A549 (cell line): Measurements from ENCODE around the gene GPR4. TPM values are rescaled to one million over a fixed set of nuclear protein-coding genes. Genes with fewer than 3 reads are reported as not detected.

Experiments used
- ATAC-seq, 2 experiments: fragments of 200-7000 bp in 1 of 2; fragments of >200 bp in 1 of 2; cut with Nextera tagmentation in 1 of 2; cut with Tn5 transposase in 1 of 2; 3 replicates each; pipeline versions ENCODE4 v1.8.0 to v1.9.1; 2018 to 2020; ENCODE audit warnings: mild to moderate bottlenecking in 1 of 2, moderate library complexity in 1 of 2
- CTCF ChIA-PET: fragments of 300-600 bp; sonication (Branson Sonifier 250); formaldehyde crosslinking; extraction: SDS; loops from one replicate; lab custom pipeline; 2021; ENCODE audit warnings: antibody characterized with exemption, inconsistent platforms; lab: Yijun Ruan, JAX
- POLR2A ChIA-PET: fragments of 350-600 bp; formaldehyde crosslinking; extraction: SDS; loops from one replicate; lab custom pipeline; 2021; ENCODE audit warnings: antibody characterized with exemption, inconsistent platforms; lab: Yijun Ruan, JAX
- DNase-seq, 2 experiments: peaks; one replicate each; pipeline versions ENCODE4 v3.0.0 to v3.0.0-alpha.2; 2011 to 2016; ENCODE audit warnings: low read depth in 1 of 2, low spot score in 1 of 2
- FAIRE-seq: peaks from 2 replicates; lab custom pipeline; 2011; peaks lifted over from hg19 to GRCh38; lab: Jason Lieb, UNC
- H3K27ac ChIP-seq, 2 experiments: fragments of >200 bp; sonication (Bioruptor Twin); formaldehyde crosslinking; 3 replicates each; pipeline ENCODE4 v1.5.1; 2016 to 2017
- H3K4me1 ChIP-seq: fragments of >200 bp; sonication (Bioruptor Twin); formaldehyde crosslinking; 3 replicates; pipeline ENCODE4 v1.6.1; 2016
- H3K4me2 ChIP-seq: fragments of >200 bp; sonication (Bioruptor Twin); formaldehyde crosslinking; 3 replicates; pipeline ENCODE4 v1.6.1; 2016
- H3K4me3 ChIP-seq: fragments of >200 bp; sonication (Bioruptor Twin); formaldehyde crosslinking; 3 replicates; pipeline ENCODE4 v1.5.1; 2016
- H3K9me3 ChIP-seq: fragments of >200 bp; sonication (Bioruptor Twin); formaldehyde crosslinking; 3 replicates; pipeline ENCODE4 v1.6.1; 2016
- FOSB ChIP-seq: fragments of 250-450 bp; sonication (Bioruptor Pico); IDR thresholded peaks from 2 replicates; pipeline ENCODE4 v1.5.0; 2020; ENCODE audit warnings: mild to moderate bottlenecking, moderate library complexity
- HOXA7 ChIP-seq: fragments of 250-450 bp; sonication (Bioruptor Pico); IDR thresholded peaks from 2 replicates; pipeline ENCODE4 v1.5.0; 2020; ENCODE audit warnings: mild to moderate bottlenecking, moderate library complexity
- MAFK ChIP-seq: fragments of 450-650 bp; IDR thresholded peaks from 2 replicates; pipeline ENCODE4 v1.6.1; 2014; ENCODE audit not compliant: partially characterized antibody
- RAD21 ChIP-seq, 2 experiments: fragments of >200 bp in 1 of 2; sonication (Bioruptor Twin) in 1 of 2; formaldehyde crosslinking in 1 of 2; IDR thresholded peaks in 1 of 2; conservative IDR thresholded peaks in 1 of 2; 2 replicates in 1 of 2; 3 replicates in 1 of 2; pipeline ENCODE4 v1.6.1; 2012 to 2018; ENCODE audit warnings: inconsistent platforms in 1 of 2
- SMC3 ChIP-seq: fragments of >200 bp; sonication (Bioruptor Twin); formaldehyde crosslinking; IDR thresholded peaks from 3 replicates; pipeline ENCODE4 v1.6.1; 2018; ENCODE audit warnings: inconsistent platforms
- WGBS: methylation state at CpG from one replicate; pipeline ENCODE4 v1.1.6; 2017; ENCODE audit errors: missing lambda C conversion rate; 5-methylcytosine and 5-hydroxymethylcytosine counted together
- polyA plus RNA-seq, 4 experiments: library from polyadenylated mRNA; depleted of rRNA in 3 of 4; stranded (reverse); fragments of >200 nt; fragmentation: RNase III in 1 of 4; extraction: RNeasy Plus Mini Kit Qiagen cat#74134 plus additional on column Dnase treatment in 1 of 4; gene quantifications; 2 replicates in 3 of 4; 3 replicates in 1 of 4; pipeline ENCODE4 v1.2.3, GENCODE V29; 2011 to 2017
- TF ChIP-seq, protein P1 (sequence below): fragments of 200-600 bp; sonication (generic); IDR thresholded peaks from 2 replicates; pipeline ENCODE4 v1.6.1; 2016; ENCODE audit warnings: antibody characterized with exemption, mild to moderate bottlenecking, moderate library complexity
- TF ChIP-seq, protein P2 (sequence below): fragments of 450-650 bp; IDR thresholded peaks from 2 replicates; pipeline ENCODE4 v1.6.1; 2014; ENCODE audit warnings: antibody characterized with exemption
- TF ChIP-seq, protein P3 (sequence below): IDR thresholded peaks from 2 replicates; pipeline ENCODE4 v1.6.1; 2012
- TF ChIP-seq, protein P4 (sequence below): fragments of >200 bp; sonication (Bioruptor Twin); formaldehyde crosslinking; IDR thresholded peaks from 3 replicates; pipeline ENCODE4 v1.5.1; 2016
- TF ChIP-seq, protein P5 (sequence below): IDR thresholded peaks from 2 replicates; pipeline ENCODE4 v1.6.1; 2012; ENCODE audit warnings: low read depth, borderline replicate concordance
- TF ChIP-seq, protein P6 (sequence below): IDR thresholded peaks from 2 replicates; pipeline ENCODE4 v1.6.1; 2012
- TF ChIP-seq, protein P7 (sequence below): fragments of 250-450 bp; sonication (Bioruptor Pico); IDR thresholded peaks from 2 replicates; pipeline ENCODE4 v1.5.0; 2020; ENCODE audit warnings: low read depth, mild to moderate bottlenecking, moderate library complexity

Gene GPR4
- polyA plus RNA-seq, 2 of the 4 experiments (the other 2 are of a cell fraction), result 0.03 to 0.10 TPM

DNA sequence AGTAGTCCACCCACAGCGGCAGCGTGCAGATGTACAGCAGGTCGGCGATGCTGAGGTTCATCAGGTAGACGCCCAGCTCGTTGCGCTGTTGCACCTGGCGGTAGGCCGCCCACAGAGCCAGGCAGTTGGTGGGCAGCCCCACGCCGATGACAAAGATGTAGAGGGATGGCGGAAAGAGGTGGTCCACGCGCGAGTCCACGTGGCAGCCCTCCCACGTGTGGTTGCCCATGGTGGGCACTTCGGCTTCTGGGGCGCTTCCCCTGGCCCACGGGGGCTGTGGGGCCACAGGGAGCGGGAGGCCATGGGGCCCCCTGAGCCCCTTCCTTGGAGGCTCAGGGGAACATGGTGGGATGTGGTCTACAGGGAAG is 10.4 kb downstream of the GPR4 start (continued):
- TF ChIP-seq, protein P1, sequence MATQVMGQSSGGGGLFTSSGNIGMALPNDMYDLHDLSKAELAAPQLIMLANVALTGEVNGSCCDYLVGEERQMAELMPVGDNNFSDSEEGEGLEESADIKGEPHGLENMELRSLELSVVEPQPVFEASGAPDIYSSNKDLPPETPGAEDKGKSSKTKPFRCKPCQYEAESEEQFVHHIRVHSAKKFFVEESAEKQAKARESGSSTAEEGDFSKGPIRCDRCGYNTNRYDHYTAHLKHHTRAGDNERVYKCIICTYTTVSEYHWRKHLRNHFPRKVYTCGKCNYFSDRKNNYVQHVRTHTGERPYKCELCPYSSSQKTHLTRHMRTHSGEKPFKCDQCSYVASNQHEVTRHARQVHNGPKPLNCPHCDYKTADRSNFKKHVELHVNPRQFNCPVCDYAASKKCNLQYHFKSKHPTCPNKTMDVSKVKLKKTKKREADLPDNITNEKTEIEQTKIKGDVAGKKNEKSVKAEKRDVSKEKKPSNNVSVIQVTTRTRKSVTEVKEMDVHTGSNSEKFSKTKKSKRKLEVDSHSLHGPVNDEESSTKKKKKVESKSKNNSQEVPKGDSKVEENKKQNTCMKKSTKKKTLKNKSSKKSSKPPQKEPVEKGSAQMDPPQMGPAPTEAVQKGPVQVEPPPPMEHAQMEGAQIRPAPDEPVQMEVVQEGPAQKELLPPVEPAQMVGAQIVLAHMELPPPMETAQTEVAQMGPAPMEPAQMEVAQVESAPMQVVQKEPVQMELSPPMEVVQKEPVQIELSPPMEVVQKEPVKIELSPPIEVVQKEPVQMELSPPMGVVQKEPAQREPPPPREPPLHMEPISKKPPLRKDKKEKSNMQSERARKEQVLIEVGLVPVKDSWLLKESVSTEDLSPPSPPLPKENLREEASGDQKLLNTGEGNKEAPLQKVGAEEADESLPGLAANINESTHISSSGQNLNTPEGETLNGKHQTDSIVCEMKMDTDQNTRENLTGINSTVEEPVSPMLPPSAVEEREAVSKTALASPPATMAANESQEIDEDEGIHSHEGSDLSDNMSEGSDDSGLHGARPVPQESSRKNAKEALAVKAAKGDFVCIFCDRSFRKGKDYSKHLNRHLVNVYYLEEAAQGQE, result no peak
- TF ChIP-seq, all 56 proteins: peak for 0

DNA sequence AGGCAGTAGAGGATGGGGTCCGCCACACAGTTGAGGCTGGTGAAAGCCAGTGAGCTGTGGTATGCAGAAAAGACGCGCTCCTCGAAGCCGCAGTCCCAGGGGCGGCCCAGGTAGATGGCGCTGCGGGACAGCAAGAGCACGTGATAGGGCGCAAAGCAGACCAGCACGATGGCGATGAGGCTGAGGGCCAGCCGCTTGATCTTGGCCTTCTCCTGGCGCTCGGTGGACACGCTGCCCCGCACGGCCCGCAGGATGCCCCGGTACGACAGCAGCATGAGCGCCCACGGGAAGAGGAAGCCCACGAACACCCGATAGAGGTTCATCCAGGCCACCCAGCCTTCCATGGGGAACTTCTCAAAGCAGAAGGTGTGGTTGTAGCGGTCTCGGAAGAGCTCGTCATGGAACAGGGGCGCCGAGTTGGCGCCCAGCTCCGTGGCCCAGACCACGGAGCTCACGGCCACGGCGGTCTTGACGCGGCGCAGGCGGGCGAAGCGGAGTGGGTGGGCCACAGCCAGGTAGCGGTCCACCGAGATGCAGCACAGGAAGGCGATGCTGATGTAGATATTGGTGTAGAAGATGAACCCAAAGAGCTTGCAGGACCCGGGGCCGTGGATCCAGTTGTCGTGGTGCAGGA is 10.9 kb downstream of the GPR4 start:
- 51% methylated on average over 48 of the region's 48 CpGs for WGBS
- POLR2A ChIA-PET, result interaction anchor here (1.4 kb wide), 1 partner anchor 51 kb away, joined by 3 read pairs; no protein-coding TSS in a partner anchor
- TF ChIP-seq MAFK (no peak), RAD21 (conservative IDR thresholded peaks at IDR 0.05 in 1 of 2, IDR thresholded peaks at IDR 0.05 in 1 of 2) (peak; percentile 84 to 96), FOSB (CRISPR knock-in tag) (no peak), SMC3 (peak; percentile 83), HOXA7 (CRISPR knock-in tag) (no peak)
- TF ChIP-seq, protein P2, sequence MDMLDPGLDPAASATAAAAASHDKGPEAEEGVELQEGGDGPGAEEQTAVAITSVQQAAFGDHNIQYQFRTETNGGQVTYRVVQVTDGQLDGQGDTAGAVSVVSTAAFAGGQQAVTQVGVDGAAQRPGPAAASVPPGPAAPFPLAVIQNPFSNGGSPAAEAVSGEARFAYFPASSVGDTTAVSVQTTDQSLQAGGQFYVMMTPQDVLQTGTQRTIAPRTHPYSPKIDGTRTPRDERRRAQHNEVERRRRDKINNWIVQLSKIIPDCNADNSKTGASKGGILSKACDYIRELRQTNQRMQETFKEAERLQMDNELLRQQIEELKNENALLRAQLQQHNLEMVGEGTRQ, result peak; percentile 77
- TF ChIP-seq, protein P3, sequence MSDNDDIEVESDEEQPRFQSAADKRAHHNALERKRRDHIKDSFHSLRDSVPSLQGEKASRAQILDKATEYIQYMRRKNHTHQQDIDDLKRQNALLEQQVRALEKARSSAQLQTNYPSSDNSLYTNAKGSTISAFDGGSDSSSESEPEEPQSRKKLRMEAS, result peak; percentile 98
- TF ChIP-seq, protein P4, sequence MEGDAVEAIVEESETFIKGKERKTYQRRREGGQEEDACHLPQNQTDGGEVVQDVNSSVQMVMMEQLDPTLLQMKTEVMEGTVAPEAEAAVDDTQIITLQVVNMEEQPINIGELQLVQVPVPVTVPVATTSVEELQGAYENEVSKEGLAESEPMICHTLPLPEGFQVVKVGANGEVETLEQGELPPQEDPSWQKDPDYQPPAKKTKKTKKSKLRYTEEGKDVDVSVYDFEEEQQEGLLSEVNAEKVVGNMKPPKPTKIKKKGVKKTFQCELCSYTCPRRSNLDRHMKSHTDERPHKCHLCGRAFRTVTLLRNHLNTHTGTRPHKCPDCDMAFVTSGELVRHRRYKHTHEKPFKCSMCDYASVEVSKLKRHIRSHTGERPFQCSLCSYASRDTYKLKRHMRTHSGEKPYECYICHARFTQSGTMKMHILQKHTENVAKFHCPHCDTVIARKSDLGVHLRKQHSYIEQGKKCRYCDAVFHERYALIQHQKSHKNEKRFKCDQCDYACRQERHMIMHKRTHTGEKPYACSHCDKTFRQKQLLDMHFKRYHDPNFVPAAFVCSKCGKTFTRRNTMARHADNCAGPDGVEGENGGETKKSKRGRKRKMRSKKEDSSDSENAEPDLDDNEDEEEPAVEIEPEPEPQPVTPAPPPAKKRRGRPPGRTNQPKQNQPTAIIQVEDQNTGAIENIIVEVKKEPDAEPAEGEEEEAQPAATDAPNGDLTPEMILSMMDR, result peak; percentile 67
- TF ChIP-seq, protein P5, sequence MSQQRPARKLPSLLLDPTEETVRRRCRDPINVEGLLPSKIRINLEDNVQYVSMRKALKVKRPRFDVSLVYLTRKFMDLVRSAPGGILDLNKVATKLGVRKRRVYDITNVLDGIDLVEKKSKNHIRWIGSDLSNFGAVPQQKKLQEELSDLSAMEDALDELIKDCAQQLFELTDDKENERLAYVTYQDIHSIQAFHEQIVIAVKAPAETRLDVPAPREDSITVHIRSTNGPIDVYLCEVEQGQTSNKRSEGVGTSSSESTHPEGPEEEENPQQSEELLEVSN, result peak; percentile 94
- TF ChIP-seq, protein P6, sequence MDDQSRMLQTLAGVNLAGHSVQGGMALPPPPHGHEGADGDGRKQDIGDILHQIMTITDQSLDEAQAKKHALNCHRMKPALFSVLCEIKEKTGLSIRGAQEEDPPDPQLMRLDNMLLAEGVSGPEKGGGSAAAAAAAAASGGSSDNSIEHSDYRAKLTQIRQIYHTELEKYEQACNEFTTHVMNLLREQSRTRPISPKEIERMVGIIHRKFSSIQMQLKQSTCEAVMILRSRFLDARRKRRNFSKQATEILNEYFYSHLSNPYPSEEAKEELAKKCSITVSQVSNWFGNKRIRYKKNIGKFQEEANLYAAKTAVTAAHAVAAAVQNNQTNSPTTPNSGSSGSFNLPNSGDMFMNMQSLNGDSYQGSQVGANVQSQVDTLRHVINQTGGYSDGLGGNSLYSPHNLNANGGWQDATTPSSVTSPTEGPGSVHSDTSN, result no peak
- TF ChIP-seq, protein P7, sequence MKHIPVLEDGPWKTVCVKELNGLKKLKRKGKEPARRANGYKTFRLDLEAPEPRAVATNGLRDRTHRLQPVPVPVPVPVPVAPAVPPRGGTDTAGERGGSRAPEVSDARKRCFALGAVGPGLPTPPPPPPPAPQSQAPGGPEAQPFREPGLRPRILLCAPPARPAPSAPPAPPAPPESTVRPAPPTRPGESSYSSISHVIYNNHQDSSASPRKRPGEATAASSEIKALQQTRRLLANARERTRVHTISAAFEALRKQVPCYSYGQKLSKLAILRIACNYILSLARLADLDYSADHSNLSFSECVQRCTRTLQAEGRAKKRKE (CRISPR knock-in tag), result no peak
- H3K4me3 ChIP-seq, result no peak overlapping the region
- H3K4me1 ChIP-seq, result 0 out of 3 replicates have a peak, but pooled peaks cover 4% of the 10 kb centered on the region
- no peaks in the 10 kb centered on the region for H3K9me3 ChIP-seq
- DNase-seq (peak; percentile 80 to 85), ATAC-seq (peak; percentile 83 to 93), FAIRE-seq (no peak)
- CTCF ChIA-PET, result interaction anchor here (0.6 to 4.2 kb wide), 33 partner anchors 9 to 520 kb away, joined by 3 to 92 read pairs (median 4); partner anchors contain the start of genes EML2, MEIOSIN, QPCTL and SIX5
- peak overlapping the region in 1 of 2 experiments; percentile 39; a peak in 1 of 6 replicates for H3K27ac ChIP-seq
- H3K4me2 ChIP-seq, result peak overlapping the region; percentile 40; the same call in 2 of the 3 replicates
